GM12801 (cell line): ENCODE results near the gene RGS19.

ENCODE experiments used
- CTCF ChIP-seq: IDR thresholded peaks from one replicate; pipeline ENCODE4 v1.5.1; 2011; ENCODE audit warnings: control low read depth; ENCODE audit not compliant: insufficient read length; ENCODE audit errors: extremely low read depth

The RGS19 gene

GRCh38 chr20:64074963-64075362 lies 4.4 kb downstream of the RGS19 start:
- TF ChIP-seq CTCF, result no peak

GRCh38 chr20:64074184-64074789 lies 5.0 kb downstream of the RGS19 start:
- no peak for TF ChIP-seq CTCF

- no peak for TF ChIP-seq CTCF
Measured at GRCh38 chr20:64073476-64074183, 5.7 kb downstream of the RGS19 start.

- TF ChIP-seq CTCF, result no peak
Measured at GRCh38 chr20:64072498-64073063, 6.7 kb downstream of the RGS19 start.

- no peak for TF ChIP-seq CTCF
Measured at GRCh38 chr20:64071341-64072332, 7.7 kb downstream of the RGS19 start.

GRCh38 chr20:64070244-64070993 lies 8.9 kb downstream of the RGS19 start:
- no peak for TF ChIP-seq CTCF
